NCI-H748 (cell line): ENCODE measurements around the gene BACE1-AS.
"Not testable (repeated sequence)": the region's sequence is repeated elsewhere in the genome, so short reads cannot be mapped to it uniquely, and the experiment has no call there.

Experiments used
- DNase-seq: peaks from one replicate; lab custom pipeline; 2025; ENCODE audit not compliant: unreplicated experiment; lab: John Stamatoyannopoulos, UW

Gene BACE1-AS

GRCh38 chr11:117319214-117319840 lies 28.2 kb downstream of the BACE1-AS start:
- no peak for DNase-seq

- DNase-seq, result not testable (repeated sequence)
Measured at GRCh38 chr11:117327255-117327566, 36.1 kb downstream of the BACE1-AS start.

DNA sequence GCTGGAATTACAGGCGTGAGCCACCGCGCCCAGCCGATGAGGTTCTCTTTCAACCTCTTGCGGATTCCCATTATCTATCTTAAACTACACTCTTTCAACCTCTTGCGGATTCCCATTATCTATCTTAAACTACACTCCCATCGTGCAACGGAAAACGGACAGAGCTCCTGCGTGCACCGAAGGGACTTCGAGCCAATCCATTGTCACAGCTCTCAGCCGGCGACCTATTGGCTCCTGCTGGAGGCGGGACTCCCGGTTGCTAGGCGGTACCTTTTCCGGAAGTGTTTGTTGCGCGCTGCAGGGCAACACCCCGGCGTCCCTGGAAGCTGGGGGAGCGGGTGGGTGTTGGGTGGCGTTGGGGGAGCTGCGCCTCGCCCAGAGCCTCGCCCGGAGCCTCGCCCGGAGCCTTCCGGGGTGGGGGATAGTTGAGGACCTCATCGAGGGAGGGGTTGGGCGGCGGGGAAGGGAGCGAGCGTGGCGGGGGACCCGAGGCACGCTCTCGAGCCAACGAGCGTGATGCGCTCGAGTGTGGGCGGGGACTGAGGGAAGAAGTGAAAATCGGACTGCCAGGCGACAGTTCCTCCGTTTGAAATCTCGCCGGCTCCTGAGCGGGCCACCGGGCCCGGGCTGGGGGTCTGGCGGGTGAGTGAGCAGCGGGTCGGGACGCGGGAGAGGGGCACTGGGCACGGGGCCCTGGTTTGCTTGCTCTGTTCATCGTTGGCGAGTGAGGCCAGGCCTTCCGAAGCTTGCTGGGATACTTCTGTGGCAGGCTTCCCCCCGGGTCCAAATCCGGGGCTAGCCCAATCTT lies 36.6 kb downstream of the BACE1-AS start, which contains the start of gene CEP164:
TSS of gene CEP164 (plus strand) at position 288 of the 808 bp plus-strand sequence. CDS start 10,733 bp downstream, outside the sequence.
- peak; percentile 96 for DNase-seq

DNA sequence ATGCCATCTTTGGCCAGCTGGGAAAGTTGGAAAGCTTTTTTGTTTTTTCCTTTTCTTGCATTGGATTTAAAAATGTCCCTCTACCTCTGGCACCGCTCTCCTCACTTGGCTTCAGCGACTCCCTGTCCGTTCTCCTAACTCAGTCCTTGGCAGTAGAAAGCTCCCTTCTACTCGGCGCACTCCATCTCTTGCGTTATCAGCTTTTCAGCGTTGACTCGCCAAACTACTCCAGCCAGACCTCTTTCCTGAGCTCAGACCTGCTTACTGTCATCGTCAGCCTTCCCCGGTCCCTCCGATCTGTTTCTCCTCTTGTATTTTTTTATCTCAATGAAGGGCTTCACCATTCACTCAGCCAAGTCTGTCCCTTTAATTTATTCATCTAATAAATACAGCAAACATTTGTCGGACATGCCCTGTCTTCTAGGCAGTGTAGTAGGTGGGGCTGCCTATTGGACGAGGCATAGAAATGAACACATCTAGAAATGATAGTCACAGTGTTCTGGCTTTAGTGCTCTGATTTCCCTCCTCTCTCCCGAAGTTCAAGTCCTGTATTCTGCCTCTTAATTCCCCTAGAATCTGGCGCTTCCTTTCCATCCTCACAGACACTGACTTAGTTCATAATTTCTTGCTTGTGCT lies 37.3 kb downstream of the BACE1-AS start:
- peak; percentile 45 for DNase-seq

DNA sequence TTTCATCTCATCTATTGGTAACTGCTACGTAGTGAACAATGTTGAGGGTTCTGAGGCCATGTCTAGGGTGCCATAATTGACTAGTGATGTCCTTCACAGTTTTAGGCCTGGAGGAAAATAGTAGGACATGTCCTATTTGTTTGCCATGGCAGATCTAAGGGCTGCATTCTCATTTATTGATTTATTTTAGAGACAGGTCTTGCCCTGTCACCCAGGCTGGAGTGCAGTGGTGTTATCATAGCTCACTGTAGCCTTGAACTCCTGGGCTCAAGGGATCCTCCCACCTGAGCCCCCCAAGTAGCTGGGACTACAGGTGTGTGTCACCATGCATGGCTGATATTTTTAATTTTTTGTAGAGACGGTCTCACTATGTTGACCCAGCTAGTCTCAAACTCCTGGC lies 41.7 kb downstream of the BACE1-AS start:
- DNase-seq, result no peak

DNA sequence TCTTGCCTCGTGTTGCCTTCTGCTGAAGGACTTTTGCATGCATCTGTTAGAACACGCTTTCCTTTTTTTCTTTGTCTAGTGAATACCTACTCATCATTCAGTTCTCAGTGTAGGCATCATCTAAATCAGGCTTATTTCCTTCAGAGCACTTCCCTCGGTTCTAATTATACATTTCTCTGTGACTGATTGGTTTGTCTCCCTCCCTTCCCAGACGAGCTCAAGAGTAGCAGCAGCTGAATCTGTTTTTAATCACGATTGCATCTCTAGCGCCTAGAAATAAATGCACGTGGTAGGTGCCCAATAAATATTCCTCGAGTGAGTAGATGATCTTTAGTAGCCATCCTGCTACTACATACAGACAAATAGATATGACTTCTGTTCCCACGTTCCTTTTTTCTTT lies 42.8 kb downstream of the BACE1-AS start:
- DNase-seq, result no peak

DNA sequence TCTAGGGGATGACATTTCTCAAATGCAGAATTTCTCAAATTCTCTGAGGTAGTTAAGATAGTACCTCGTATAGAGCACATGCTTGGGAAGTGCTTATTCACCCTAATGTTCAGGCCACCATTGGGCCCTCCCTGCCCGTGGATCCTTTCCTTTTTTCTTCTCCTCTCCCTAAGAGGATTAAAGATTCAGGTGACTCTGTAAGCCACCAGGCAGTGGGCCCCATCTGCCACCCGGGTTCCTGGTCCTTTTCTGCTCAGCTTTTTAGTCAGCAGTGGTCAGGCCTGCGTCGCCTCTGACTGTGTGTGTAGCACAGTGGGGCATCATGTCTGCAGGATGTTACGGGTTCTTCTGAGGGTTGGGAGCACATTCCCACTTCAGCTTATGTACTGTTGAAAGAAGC lies 43.8 kb downstream of the BACE1-AS start:
- no peak for DNase-seq

DNA sequence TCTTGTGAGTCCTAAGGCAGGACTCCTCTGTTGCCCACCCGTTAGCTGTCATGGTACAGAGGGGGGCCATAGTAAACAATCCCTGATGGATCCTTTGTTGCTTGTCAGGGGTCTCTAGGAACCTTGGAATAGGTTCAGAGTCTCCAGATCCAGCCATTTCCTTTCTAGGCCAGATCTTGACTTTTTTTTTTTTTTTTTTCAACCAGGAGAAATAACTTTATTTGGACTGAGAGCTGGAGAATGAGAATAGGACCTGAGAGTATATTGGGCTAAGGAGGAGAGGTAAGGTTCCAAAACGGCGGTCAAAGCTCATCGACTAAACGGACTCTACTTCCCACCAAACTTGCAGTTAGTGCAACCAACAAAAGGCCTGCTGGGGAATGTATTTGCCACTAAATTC lies 44.3 kb downstream of the BACE1-AS start:
- no peak for DNase-seq

DNA sequence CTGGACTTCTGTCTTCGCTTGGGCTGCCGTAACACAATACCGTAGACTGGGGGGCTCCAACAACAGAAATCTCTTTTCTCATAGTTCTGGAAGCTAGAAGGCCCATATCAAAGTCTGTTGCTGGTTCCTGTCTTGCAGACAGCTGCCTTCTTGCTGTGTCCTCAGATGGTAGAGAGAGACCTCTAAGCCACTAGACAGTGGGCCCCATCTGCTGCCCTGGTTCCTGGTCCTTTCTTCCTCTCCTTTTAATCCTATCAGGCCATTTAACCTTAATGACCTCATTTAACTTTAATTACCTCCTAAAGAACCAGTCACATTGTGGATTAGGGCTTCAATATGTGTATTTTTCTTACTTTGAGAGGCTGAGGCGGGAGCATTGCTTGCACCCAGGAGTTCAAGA lies 45.9 kb downstream of the BACE1-AS start:
- no peak for DNase-seq
